Measurements from ENCODE around the gene AP1AR.
"Not testable (repeated sequence)": the region's sequence is repeated elsewhere in the genome, so short reads cannot be mapped to it uniquely, and the experiment has no call there.

Gene AP1AR

GRCh38 chr4:112189754-112190153, 41.8 kb upstream of the AP1AR start:
- peak; percentile 20 for DNase-seq (ENCODE audit: low read depth)
- TF ChIP-seq, protein P1, sequence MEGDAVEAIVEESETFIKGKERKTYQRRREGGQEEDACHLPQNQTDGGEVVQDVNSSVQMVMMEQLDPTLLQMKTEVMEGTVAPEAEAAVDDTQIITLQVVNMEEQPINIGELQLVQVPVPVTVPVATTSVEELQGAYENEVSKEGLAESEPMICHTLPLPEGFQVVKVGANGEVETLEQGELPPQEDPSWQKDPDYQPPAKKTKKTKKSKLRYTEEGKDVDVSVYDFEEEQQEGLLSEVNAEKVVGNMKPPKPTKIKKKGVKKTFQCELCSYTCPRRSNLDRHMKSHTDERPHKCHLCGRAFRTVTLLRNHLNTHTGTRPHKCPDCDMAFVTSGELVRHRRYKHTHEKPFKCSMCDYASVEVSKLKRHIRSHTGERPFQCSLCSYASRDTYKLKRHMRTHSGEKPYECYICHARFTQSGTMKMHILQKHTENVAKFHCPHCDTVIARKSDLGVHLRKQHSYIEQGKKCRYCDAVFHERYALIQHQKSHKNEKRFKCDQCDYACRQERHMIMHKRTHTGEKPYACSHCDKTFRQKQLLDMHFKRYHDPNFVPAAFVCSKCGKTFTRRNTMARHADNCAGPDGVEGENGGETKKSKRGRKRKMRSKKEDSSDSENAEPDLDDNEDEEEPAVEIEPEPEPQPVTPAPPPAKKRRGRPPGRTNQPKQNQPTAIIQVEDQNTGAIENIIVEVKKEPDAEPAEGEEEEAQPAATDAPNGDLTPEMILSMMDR (conservative IDR thresholded peaks at IDR 0.05; ENCODE audit: low read length): peak; percentile 39
- no peak overlapping the region for H3K4me3 ChIP-seq (ENCODE audit: low read length)

DNA sequence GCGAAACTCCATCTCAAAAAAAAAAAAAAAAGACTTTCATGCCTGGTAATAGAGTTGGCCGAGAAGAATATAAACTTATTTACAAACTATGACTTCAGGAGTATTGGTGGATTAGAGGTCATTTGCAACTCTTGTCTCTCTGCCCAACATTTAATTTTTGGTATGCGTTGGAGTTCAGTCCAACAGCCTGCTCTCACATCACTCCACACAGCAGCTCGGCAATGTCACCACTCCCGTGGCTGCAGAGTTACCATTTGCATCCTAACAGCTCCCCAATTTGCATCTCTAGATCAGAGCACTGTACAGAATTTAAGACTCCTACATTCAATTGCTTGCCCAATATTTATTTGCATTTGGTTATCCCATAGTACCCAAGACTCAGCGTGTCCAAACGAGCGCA, 40.9 kb upstream of the AP1AR start:
- no peak for DNase-seq (ENCODE audit: low read depth)
- no peak overlapping the region for H3K4me3 ChIP-seq (ENCODE audit: low read length)
- TF ChIP-seq, protein P1 (conservative IDR thresholded peaks at IDR 0.05; ENCODE audit: low read length): no peak

GRCh38 chr4:112196461-112196860, 35.1 kb upstream of the AP1AR start:
- no peak for DNase-seq (ENCODE audit: low read depth)
- H3K4me3 ChIP-seq (ENCODE audit: low read length): no peak overlapping the region
- TF ChIP-seq, protein P1 (conservative IDR thresholded peaks at IDR 0.05; ENCODE audit: low read length): no peak

DNA sequence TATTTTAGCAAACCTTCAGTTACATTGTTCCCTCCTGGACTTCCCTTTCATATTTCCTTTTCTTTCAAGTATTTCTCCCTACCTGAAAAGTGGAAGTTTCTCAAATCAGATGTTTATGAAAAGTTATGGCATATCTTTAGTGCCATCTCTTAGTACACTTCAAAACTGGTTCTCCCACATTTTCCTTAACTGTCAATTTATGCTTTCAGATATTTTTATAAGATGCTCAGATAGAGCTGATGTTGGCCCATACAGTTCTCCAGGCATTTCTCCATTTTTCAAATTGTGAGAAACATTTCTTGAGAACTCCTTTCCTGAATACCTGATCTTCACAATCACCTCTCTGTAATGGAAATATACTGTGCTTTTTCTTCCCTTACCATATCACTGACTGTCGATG, 32.5 kb upstream of the AP1AR start:
- no peak overlapping the region for H3K4me3 ChIP-seq (ENCODE audit: low read length)
- no peak for DNase-seq (ENCODE audit: low read depth)
- TF ChIP-seq, protein P1 (conservative IDR thresholded peaks at IDR 0.05; ENCODE audit: low read length): no peak

- DNase-seq (ENCODE audit: low read depth): no peak
- TF ChIP-seq, protein P1 (conservative IDR thresholded peaks at IDR 0.05; ENCODE audit: low read length): no peak
- no peak overlapping the region for H3K4me3 ChIP-seq (ENCODE audit: low read length)
Observed at GRCh38 chr4:112201915-112202505, 29.6 kb upstream of the AP1AR start.

GRCh38 chr4:112203593-112203992, 28.0 kb upstream of the AP1AR start:
- TF ChIP-seq, protein P1 (conservative IDR thresholded peaks at IDR 0.05; ENCODE audit: low read length): no peak
- H3K4me3 ChIP-seq (ENCODE audit: low read length): no peak overlapping the region
- no peak for DNase-seq (ENCODE audit: low read depth)

DNA sequence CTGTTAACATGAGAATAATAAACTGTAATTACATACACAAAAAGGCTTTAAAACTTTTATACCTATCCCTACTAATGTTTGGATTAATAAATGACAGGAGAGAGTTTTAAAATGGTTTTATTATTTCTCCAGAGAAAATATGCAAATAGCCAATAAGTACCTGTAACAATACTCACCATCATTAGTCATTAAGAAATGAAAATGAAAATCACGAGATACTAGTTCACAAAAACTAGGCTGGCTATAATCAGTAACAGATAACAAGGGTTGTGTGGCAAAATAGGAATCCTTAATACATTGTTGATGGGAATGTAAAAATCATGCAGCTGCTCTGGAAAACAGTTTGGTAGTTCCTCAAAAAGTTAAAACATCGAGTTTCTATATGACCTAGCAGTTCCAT, 25.2 kb upstream of the AP1AR start:
- no peak for DNase-seq (ENCODE audit: low read depth)
- TF ChIP-seq, protein P1 (conservative IDR thresholded peaks at IDR 0.05; ENCODE audit: low read length): no peak
- no peak overlapping the region for H3K4me3 ChIP-seq (ENCODE audit: low read length)

DNA sequence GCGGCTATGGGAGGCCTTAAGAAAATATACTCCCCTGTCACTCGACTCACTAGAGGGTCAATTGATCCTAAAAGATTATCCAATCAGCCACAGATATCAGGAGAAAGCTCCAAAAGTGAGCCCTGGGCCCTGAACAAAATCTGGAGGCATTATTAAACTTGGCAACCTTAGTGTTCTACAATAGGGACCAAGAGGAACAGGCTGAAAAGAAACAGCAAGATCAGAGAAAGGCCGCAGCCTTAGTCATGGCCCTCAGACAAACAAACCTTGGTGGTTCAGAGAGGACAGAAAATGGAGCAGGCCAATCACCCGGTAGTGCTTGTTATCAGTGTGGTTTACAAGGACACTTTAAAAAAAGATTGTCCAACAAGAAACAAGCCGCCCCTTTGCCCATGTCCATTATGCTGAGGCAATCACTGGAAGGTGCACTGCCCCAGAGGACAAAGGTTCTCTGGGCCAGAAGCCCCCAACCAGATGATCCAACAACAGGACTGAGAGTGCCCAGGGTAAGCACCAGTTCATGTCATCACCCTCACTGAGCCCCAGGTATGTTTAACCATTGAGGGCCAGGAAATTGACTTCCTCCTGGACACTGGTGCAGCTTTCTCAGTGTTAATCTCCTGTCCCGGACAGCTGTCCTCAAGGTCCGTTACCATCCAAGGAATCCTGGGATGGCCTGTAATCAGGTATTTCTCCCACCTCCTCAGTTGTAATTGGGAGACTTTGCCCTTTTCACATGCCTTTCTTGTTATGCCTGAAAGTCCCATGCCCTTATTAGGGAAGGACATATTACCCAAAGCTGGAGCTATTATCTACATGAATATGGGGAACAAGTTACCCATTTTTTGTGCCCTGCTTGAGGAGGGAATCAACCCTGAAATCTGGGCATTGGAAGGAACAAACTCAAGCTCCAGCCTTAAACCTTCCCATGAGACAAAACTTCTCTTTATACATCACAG, 23.2 kb upstream of the AP1AR start:
- DNase-seq (ENCODE audit: low read depth); H3K4me3 ChIP-seq (ENCODE audit: low read length): not testable (repeated sequence)
